Spleen (tissue), 7 donors: ENCODE results near the gene CARMIL3.

Source experiments
- CTCF ChIP-seq, 11 experiments: fragments of 200-600 bp in 7 of 11; fragments of 450-650 bp in 4 of 11; sonication (generic) in 4 of 11; IDR thresholded peaks in 8 of 11; conservative IDR thresholded peaks in 3 of 11; 1 replicate in 7 of 11; 2 replicates in 4 of 11; pipeline versions ENCODE4 v1.4.0 to v1.8.0; 2016 to 2021; ENCODE audit warnings: antibody characterized with exemption in 11 of 11, inconsistent platforms in 4 of 11, mild to moderate bottlenecking in 1 of 11
- POLR2A ChIP-seq, 3 donors: fragments of 450-650 bp; IDR thresholded peaks; one replicate each; pipeline ENCODE4 v1.5.1; 2017; ENCODE audit warnings: antibody characterized with exemption in 3 of 3, mild to moderate bottlenecking in 1 of 3
- POLR2AphosphoS5 ChIP-seq, 3 donors: sonication (generic); formaldehyde crosslinking; IDR thresholded peaks; one replicate each; pipeline ENCODE4 v1.5.1; 2017; ENCODE audit warnings: antibody characterized with exemption in 3 of 3
- donor health status: DM: no; HTN: no; CAD: no; lungs with moderate emphysema.
- donor health status: DM: no; HTN: no; CAD: no.
- donor health status: DM: no; HTN: no; CAD: no.

- TF ChIP-seq POLR2AphosphoS5 (IDR thresholded peaks at IDR 0.05) (no peak), POLR2A (IDR thresholded peaks at IDR 0.05) (no peak), CTCF (IDR thresholded peaks at IDR 0.05 in 8 of 11, conservative IDR thresholded peaks at IDR 0.05 in 3 of 11) (no peak)
Measured at GRCh38 chr14:24084440-24084839, 32.6 kb downstream of the CARMIL3 start.
